ENCODE measurements around the gene ICAM5. TPM values are rescaled to one million over a fixed set of nuclear protein-coding genes. Genes with fewer than 3 reads are reported as not detected.

The ICAM5 gene
- total and polyA plus RNA-seq, 9 of the 15 experiments (the other 6 are each of a cell fraction or from before 2014, with no cell fraction given): 0.10 to 114 (median 13.7) TPM

- TF ChIP-seq STAT6 (CRISPR knock-in tag; IDR thresholded peaks at IDR 0.05) (no peak), RBM25 (IDR thresholded peaks at IDR 0.05; ENCODE audit: low read depth, low read length, severe bottlenecking) (peak; percentile 67), CBX8 (IDR thresholded peaks at IDR 0.05; ENCODE audit: borderline replicate concordance, extremely low read depth, low read depth, low read length, poor library complexity, severe bottlenecking) (no peak), PATZ1 (CRISPR knock-in tag; IDR thresholded peaks at IDR 0.05; ENCODE audit: borderline replicate concordance) (no peak), RBM39 (optimal IDR thresholded peaks at IDR 0.05; ENCODE audit: low read depth, low read length) (no peak), MIER1 (IDR thresholded peaks at IDR 0.05; ENCODE audit: low read depth) (no peak; the same call in 1 of the 2 replicates), ZNF263 (CRISPR knock-in tag; IDR thresholded peaks at IDR 0.05; ENCODE audit: borderline replicate concordance) (peak; percentile 67), PHTF2 (CRISPR knock-in tag; IDR thresholded peaks at IDR 0.05) (no peak), LEF1 (IDR thresholded peaks at IDR 0.05) (peak; percentile 21; the same call in 1 of the 2 replicates), CREB3 (tag; conservative IDR thresholded peaks at IDR 0.05; ENCODE audit: low read depth) (0 out of 2 replicates have a peak, but pooled peaks have one; percentile 64), ZNF431 (CRISPR knock-in tag; IDR thresholded peaks at IDR 0.05) (no peak), USF1 (CRISPR knock-in tag; IDR thresholded peaks at IDR 0.05) (peak; percentile 61), TAF9B (IDR thresholded peaks at IDR 0.05; ENCODE audit: partially characterized antibody) (no peak), PBX2 (CRISPR knock-in tag; IDR thresholded peaks at IDR 0.05; ENCODE audit: low read depth) (no peak), PBX2 (tag; conservative IDR thresholded peaks at IDR 0.05; ENCODE audit: low read depth) (no peak), GABPB2 (CRISPR knock-in tag; conservative IDR thresholded peaks at IDR 0.05) (no peak), CAMTA2 (CRISPR knock-in tag; conservative IDR thresholded peaks at IDR 0.05) (no peak)
These were observed 37.7 kb upstream of the ICAM5 start, which contains the start of gene MRPL4 (continued) for GRCh38 chr19:10251792-10252694.

All from K562 (cell line).